Neuron (in vitro differentiated cells): ENCODE results near the gene RAP1GAP.

Experiments used
- H2AFZ ChIP-seq: one replicate; pipeline ENCODE4 v1.6.1; 2013; ENCODE audit warnings: low read depth, mild to moderate bottlenecking, inconsistent platforms, low read length, moderate library complexity
- H3K27me3 ChIP-seq: one replicate; pipeline ENCODE4 v1.6.1; 2013; ENCODE audit warnings: low read length; ENCODE audit not compliant: insufficient read depth
- H3K36me3 ChIP-seq: one replicate; pipeline ENCODE4 v1.6.1; 2013; ENCODE audit warnings: low read length; ENCODE audit not compliant: insufficient read depth
- H3K4me1 ChIP-seq: one replicate; pipeline ENCODE4 v1.6.1; 2013; ENCODE audit warnings: low read length; ENCODE audit not compliant: insufficient read depth
- H3K4me3 ChIP-seq: 2 replicates; pipeline ENCODE4 v1.5.1; 2013; ENCODE audit warnings: mild to moderate bottlenecking, low read length, moderate library complexity
- H3K9me3 ChIP-seq: one replicate; pipeline ENCODE4 v1.6.1; 2013; ENCODE audit warnings: low read length

The RAP1GAP gene

GRCh38 chr1:21607549-21608529, 61.3 kb downstream of the RAP1GAP start:
- no peaks in the 10 kb centered on the region for H3K9me3 ChIP-seq
- no peak overlapping the region for H2AFZ ChIP-seq
- H3K4me3 ChIP-seq: no peak overlapping the region
- H3K4me1 ChIP-seq: no peaks in the 10 kb centered on the region
- H3K27me3 ChIP-seq: no peaks in the 10 kb centered on the region
- no peaks in the 10 kb centered on the region for H3K36me3 ChIP-seq

GRCh38 chr1:21605964-21606705, 63.0 kb downstream of the RAP1GAP start:
- Histone ChIP-seq H2AFZ (no peak overlapping the region), H3K4me1 (no peaks in the 10 kb centered on the region), H3K27me3 (no peaks in the 10 kb centered on the region)

GRCh38 chr1:21605012-21605715, 64.0 kb downstream of the RAP1GAP start:
- Histone ChIP-seq H3K36me3 (no peaks in the 10 kb centered on the region), H3K4me3 (no peak overlapping the region), H3K9me3 (no peaks in the 10 kb centered on the region), H2AFZ (no peak overlapping the region), H3K4me1 (no peaks in the 10 kb centered on the region), H3K27me3 (no peaks in the 10 kb centered on the region)

More at GRCh38 chr1:21605964-21606705, 63.0 kb downstream of the RAP1GAP start:
- Histone ChIP-seq H3K36me3 (no peaks in the 10 kb centered on the region), H3K4me3 (no peak overlapping the region), H3K9me3 (no peaks in the 10 kb centered on the region)

- H3K27me3 ChIP-seq: no peaks in the 10 kb centered on the region
- H3K9me3 ChIP-seq: no peaks in the 10 kb centered on the region
- H3K36me3 ChIP-seq: no peaks in the 10 kb centered on the region
- no peaks in the 10 kb centered on the region for H3K4me1 ChIP-seq
- no peak overlapping the region for H2AFZ ChIP-seq
- H3K4me3 ChIP-seq: no peak overlapping the region
These were observed 64.8 kb downstream of the RAP1GAP start for GRCh38 chr1:21604208-21604957.

- no peak overlapping the region for H3K4me3 ChIP-seq
- no peaks in the 10 kb centered on the region for H3K36me3 ChIP-seq
- H3K9me3 ChIP-seq: no peaks in the 10 kb centered on the region
- H2AFZ ChIP-seq: no peak overlapping the region
- no peaks in the 10 kb centered on the region for H3K27me3 ChIP-seq
- no peaks in the 10 kb centered on the region for H3K4me1 ChIP-seq
These were observed 65.7 kb downstream of the RAP1GAP start for GRCh38 chr1:21603177-21604138.

- no peak overlapping the region for H2AFZ ChIP-seq
- H3K4me1 ChIP-seq: peaks cover 5% of the 10 kb centered on the region
- no peaks in the 10 kb centered on the region for H3K36me3 ChIP-seq
- H3K4me3 ChIP-seq: no peak overlapping the region
- H3K27me3 ChIP-seq: no peaks in the 10 kb centered on the region
- no peaks in the 10 kb centered on the region for H3K9me3 ChIP-seq
These were observed 67.7 kb downstream of the RAP1GAP start for GRCh38 chr1:21601278-21602048.

- Histone ChIP-seq H3K36me3 (no peaks in the 10 kb centered on the region), H3K4me1 (peaks cover 5% of the 10 kb centered on the region), H2AFZ (no peak overlapping the region), H3K27me3 (peaks cover 4% of the 10 kb centered on the region), H3K4me3 (no peak overlapping the region), H3K9me3 (no peaks in the 10 kb centered on the region)
These were observed 69.8 kb downstream of the RAP1GAP start for GRCh38 chr1:21599402-21599801.

GRCh38 chr1:21598904-21599303, 70.3 kb downstream of the RAP1GAP start:
- H3K4me3 ChIP-seq: no peak overlapping the region
- H3K27me3 ChIP-seq: peaks cover 9% of the 10 kb centered on the region
- no peak overlapping the region for H2AFZ ChIP-seq
- no peaks in the 10 kb centered on the region for H3K36me3 ChIP-seq
- H3K4me1 ChIP-seq: peaks cover 5% of the 10 kb centered on the region
- no peaks in the 10 kb centered on the region for H3K9me3 ChIP-seq

GRCh38 chr1:21598417-21598816, 70.7 kb downstream of the RAP1GAP start:
- Histone ChIP-seq H2AFZ (no peak overlapping the region), H3K4me3 (no peak overlapping the region), H3K4me1 (peaks cover 5% of the 10 kb centered on the region), H3K36me3 (no peaks in the 10 kb centered on the region), H3K27me3 (peaks cover 14% of the 10 kb centered on the region), H3K9me3 (no peaks in the 10 kb centered on the region)

- Histone ChIP-seq H3K27me3 (peaks cover 16% of the 10 kb centered on the region), H3K4me3 (no peak overlapping the region), H3K36me3 (no peaks in the 10 kb centered on the region), H2AFZ (no peak overlapping the region), H3K9me3 (no peaks in the 10 kb centered on the region), H3K4me1 (peaks cover 5% of the 10 kb centered on the region)
These were observed 71.4 kb downstream of the RAP1GAP start for GRCh38 chr1:21597753-21598152.

GRCh38 chr1:21596628-21597027, 72.5 kb downstream of the RAP1GAP start:
- no peaks in the 10 kb centered on the region for H3K9me3 ChIP-seq
- no peak overlapping the region for H3K4me3 ChIP-seq
- H2AFZ ChIP-seq: no peak overlapping the region
- H3K4me1 ChIP-seq: peaks cover 5% of the 10 kb centered on the region
- H3K36me3 ChIP-seq: no peaks in the 10 kb centered on the region
- H3K27me3 ChIP-seq: peaks cover 24% of the 10 kb centered on the region
